HG03469 (cell line): ENCODE results near the gene RPS3A.
A peak's percentile ranks its signal among the peaks of the same experiment; 100 is the strongest.
"Not testable (repeated sequence)": the region's sequence is repeated elsewhere in the genome, so short reads cannot be mapped to it uniquely, and the experiment has no call there.

Experiments used
- ATAC-seq: cut with Tn5 transposase; IDR thresholded peaks from one replicate; pipeline ENCODE4 v1.9.1; 2021; ENCODE audit warnings: mild to moderate bottlenecking, moderate library complexity, moderate number of reproducible peaks; ENCODE audit not compliant: unreplicated experiment

Gene RPS3A

DNA sequence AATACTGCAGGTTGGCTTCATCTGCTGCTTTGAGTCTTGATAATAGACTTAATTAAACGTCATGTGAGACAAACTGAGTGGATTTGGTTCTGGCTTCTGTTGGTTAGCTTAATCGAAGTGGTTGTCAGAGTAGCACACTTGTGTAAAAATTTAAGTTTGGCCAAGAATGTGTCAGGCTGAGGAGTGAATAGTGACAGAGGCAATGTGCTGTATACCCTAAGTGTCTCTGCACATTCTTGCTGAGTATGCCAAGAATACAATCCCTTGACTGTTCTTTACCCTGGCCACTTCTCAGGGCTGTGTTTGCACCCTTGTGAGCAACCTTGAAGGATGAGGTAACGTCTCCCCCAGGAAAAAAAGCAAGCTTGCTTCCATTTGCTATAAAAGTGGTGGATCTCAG is 14.9 kb downstream of the RPS3A start:
- ATAC-seq: no peak

DNA sequence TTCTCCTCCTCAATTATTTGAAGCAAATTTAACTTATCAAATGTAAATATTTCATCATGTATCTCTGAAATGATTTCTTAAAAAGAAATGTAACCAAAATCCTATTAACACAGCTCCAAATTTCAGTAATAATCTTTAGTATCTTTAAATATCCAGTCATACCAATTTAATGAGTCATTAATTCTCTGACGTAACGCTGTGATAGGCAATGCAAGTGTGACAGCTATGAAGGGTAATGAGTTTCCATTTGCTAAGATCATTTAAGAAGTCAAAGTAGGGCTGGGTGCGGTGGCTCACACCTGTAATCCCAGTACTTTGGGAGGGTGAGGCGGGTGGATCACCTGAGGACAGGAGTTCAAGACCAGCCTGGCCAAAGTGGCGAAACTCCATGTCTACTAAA is 15.6 kb downstream of the RPS3A start:
- no peak for ATAC-seq

- ATAC-seq: peak; percentile 86
Measured at GRCh38 chr4:151117371-151117962, 18.0 kb downstream of the RPS3A start.

GRCh38 chr4:151129796-151130195 is 30.4 kb downstream of the RPS3A start:
- no peak for ATAC-seq

GRCh38 chr4:151133311-151133710 is 33.9 kb downstream of the RPS3A start:
- no peak for ATAC-seq

GRCh38 chr4:151136048-151136447 is 36.6 kb downstream of the RPS3A start:
- not testable (repeated sequence) for ATAC-seq

DNA sequence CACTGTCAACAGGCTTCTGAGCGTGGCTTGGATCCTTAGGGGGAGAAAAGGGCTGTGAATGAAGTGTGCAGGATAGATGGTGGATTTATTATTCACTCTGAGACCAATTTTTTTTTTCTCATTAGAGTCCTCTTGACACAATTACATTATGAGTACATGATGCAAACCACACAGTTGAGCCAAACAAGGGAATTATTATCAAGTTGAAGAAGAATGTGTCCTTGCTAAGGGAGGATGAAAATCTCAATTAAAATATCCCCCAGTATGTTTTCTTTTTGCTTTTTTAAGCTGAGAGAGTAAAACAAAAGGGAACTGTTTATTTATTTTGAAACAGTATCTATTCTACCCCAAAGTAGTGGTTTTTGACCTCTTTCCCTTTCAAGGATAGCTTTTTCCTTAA is 40.4 kb downstream of the RPS3A start:
- ATAC-seq: no peak

DNA sequence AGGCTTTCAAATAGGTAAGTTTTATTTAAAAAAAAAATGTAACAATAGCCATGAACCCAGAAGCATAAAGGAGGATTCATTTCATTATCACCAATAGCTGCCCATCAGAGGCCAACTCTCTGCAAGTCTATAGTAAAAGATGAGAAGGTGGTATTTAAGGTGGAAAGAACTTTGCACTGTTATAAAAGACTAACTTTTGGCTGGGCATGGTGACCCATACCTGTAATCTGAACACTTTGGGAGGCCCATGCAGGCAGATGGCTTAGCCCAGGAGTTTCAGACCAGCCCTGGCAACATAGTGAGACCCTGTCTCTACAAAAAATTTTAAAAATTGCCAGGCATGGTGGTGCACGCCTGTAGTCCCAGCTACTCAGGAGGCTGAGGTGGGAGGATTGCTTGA is 43.3 kb downstream of the RPS3A start:
- ATAC-seq: no peak

- no peak for ATAC-seq
Measured at GRCh38 chr4:151143162-151143561, 43.7 kb downstream of the RPS3A start.

- no peak for ATAC-seq
Measured at GRCh38 chr4:151143811-151144210, 44.4 kb downstream of the RPS3A start.

DNA sequence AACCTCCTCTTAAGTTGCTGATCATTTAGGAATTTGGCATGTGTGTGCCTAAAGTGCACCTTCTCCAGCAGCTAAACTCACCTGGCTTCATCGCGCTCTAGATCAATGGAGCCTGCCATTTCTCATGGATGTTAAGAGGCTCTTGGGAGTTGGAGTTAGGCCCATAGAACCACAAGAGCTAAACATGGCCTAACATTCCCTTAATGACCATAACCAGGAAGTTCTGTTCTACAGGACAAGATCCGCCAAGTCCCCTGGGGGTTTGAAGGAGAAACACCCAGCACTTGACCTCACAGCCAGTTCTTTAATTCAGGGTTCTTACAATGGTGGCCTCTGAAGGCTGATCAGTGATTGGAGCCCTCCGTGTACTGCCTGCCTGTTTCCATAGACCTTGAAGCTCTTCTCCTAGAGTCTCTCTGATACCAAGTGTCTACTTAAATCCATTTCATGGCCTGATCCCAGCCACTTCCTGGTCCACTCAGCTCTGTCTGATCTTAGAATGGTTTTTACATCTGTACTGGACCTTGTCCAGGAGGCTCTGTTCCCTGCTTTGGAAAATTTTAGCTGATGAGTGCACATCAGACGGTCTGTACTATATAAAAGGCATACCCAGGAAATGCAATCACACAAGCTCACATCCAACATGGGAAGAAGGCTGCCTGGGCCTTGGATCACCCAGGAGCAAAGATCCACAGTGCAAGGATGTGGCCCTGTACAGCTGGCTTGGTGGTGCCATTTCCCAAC is 45.1 kb downstream of the RPS3A start:
- no peak for ATAC-seq

GRCh38 chr4:151147000-151147399 is 47.6 kb downstream of the RPS3A start:
- no peak for ATAC-seq

DNA sequence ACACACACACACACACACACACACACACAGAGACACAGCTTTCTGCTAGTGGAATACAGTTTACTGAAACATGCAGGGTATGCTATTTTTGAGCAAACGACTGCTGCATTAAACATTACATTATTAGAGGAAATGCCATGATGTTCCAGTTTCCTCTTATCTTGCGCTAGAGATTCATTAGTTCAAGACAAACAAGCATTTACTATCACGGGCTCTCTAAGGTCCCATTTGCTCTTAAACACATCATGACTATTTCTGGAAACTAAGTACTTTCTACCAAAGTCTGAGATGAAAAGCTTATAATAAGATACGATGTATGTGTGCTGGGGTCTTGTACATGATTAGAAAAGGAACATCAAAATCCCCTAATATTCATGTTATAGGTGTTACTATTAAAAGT is 48.8 kb downstream of the RPS3A start:
- no peak for ATAC-seq

- ATAC-seq: no peak
Measured at GRCh38 chr4:151150821-151151580, 51.6 kb downstream of the RPS3A start.

- no peak for ATAC-seq
Measured at GRCh38 chr4:151152028-151152427, 52.6 kb downstream of the RPS3A start.

GRCh38 chr4:151153585-151153984 is 54.2 kb downstream of the RPS3A start:
- ATAC-seq: no peak
